K562 (cell line): ENCODE results near the gene FBXO10. TPM values are rescaled to one million over a fixed set of nuclear protein-coding genes. Genes with fewer than 3 reads are reported as not detected.
A peak's percentile ranks its signal among the peaks of the same experiment; 100 is the strongest.

Experiments
- FOXK2 ChIP-seq, 2 experiments: fragments of 450-650 bp; IDR thresholded peaks in 1 of 2; conservative IDR thresholded peaks in 1 of 2; 2 replicates each; pipeline ENCODE4 v1.6.1; 2016; ENCODE audit warnings: low read depth in 2 of 2, mild to moderate bottlenecking in 1 of 2
- GTF2E2 ChIP-seq: fragments of 200-800 bp; sonication (Bioruptor generic); IDR thresholded peaks from 2 replicates; pipeline ENCODE4 v1.6.1; 2016; ENCODE audit warnings: missing genetic modification characterization, missing compliant biosample characterization
- HDAC6 ChIP-seq: IDR thresholded peaks from 2 replicates; pipeline ENCODE4 v1.6.1; 2012; ENCODE audit warnings: low read depth, mild to moderate bottlenecking, control low read depth, inconsistent platforms, low read length, moderate library complexity
- KHSRP ChIP-seq: fragments of 450-650 bp; IDR thresholded peaks from 2 replicates; pipeline ENCODE4 v1.6.1; 2017
- NUFIP1 ChIP-seq: fragments of 450-650 bp; IDR thresholded peaks from 2 replicates; pipeline ENCODE4 v1.6.1; 2018; ENCODE audit not compliant: partially characterized antibody
- TOE1 ChIP-seq, 2 experiments: fragments of 450-650 bp in 1 of 2; sonication (generic) in 1 of 2; formaldehyde crosslinking in 1 of 2; IDR thresholded peaks; 2 replicates each; pipeline versions ENCODE4 v1.7.1 to v1.8.0; 2016 to 2022; ENCODE audit warnings: borderline replicate concordance in 2 of 2, mild to moderate bottlenecking in 2 of 2, antibody characterized with exemption in 1 of 2, inconsistent platforms in 1 of 2, low read depth in 1 of 2, missing genetic modification reagents in 1 of 2, moderate library complexity in 1 of 2
- ZBTB7A ChIP-seq: IDR thresholded peaks from 2 replicates; pipeline ENCODE4 v1.6.1; 2011; ENCODE audit warnings: low read depth, mild to moderate bottlenecking, low read length, moderate library complexity, borderline replicate concordance; ENCODE audit not compliant: control insufficient read depth
- ZNF589 ChIP-seq: fragments of 200-800 bp; sonication (Bioruptor generic); IDR thresholded peaks from 2 replicates; pipeline ENCODE4 v1.6.1; 2016; ENCODE audit warnings: low read depth, missing genetic modification characterization, missing compliant biosample characterization
- polyA plus RNA-seq, 8 experiments: library from polyadenylated mRNA; depleted of rRNA in 4 of 8; stranded (reverse) in 5 of 8; unstranded in 3 of 8; fragments of >200 nt; fragmentation: Nextera tagmentation in 2 of 8; fragmentation: Illumina TruSeq in 1 of 8; extraction: Ambion mirVana in 2 of 8; extraction: Trizol in 1 of 8; gene quantifications; 2 replicates each; pipeline versions ENCODE4 v1.2.1 to v1.2.3, GENCODE V29; 2011 to 2014; ENCODE audit warnings: inconsistent platforms in 1 of 8, missing spikeins in 1 of 8
- total RNA-seq, 7 experiments: library from RNA; depleted of rRNA in 6 of 7; stranded (reverse); fragments of >200 nt in 6 of 7; fragmentation: Illumina TruSeq in 2 of 7; extraction: Trizol in 2 of 7; gene quantifications; 2 replicates each; pipeline versions ENCODE4 v1.2.1 to v1.2.3, GENCODE V29; 2011 to 2021; ENCODE audit warnings: low replicate concordance in 1 of 7
- TF ChIP-seq, protein P1 (sequence below), 2 experiments: fragments of 450-650 bp; formaldehyde crosslinking in 1 of 2; IDR thresholded peaks; 2 replicates each; pipeline versions ENCODE4 v1.4.0 to v1.6.1; 2014 to 2020; ENCODE audit warnings: mild to moderate bottlenecking in 2 of 2, borderline replicate concordance in 1 of 2, low read depth in 1 of 2
- TF ChIP-seq, protein P2 (sequence below): sonication (generic); formaldehyde crosslinking; IDR thresholded peaks from 2 replicates; pipeline ENCODE4 v1.4.0; 2020; ENCODE audit warnings: mild to moderate bottlenecking, missing genetic modification reagents
- TF ChIP-seq, protein P3 (sequence below): fragments of 450-650 bp; IDR thresholded peaks from 2 replicates; pipeline ENCODE4 v1.6.1; 2017; ENCODE audit warnings: antibody characterized with exemption, mild to moderate bottlenecking

Gene FBXO10
- total and polyA plus RNA-seq, 9 of the 15 experiments (the other 6 are each of a cell fraction or from before 2014, with no cell fraction given) = 0.84 to 9.9 (median 6.0) TPM

DNA sequence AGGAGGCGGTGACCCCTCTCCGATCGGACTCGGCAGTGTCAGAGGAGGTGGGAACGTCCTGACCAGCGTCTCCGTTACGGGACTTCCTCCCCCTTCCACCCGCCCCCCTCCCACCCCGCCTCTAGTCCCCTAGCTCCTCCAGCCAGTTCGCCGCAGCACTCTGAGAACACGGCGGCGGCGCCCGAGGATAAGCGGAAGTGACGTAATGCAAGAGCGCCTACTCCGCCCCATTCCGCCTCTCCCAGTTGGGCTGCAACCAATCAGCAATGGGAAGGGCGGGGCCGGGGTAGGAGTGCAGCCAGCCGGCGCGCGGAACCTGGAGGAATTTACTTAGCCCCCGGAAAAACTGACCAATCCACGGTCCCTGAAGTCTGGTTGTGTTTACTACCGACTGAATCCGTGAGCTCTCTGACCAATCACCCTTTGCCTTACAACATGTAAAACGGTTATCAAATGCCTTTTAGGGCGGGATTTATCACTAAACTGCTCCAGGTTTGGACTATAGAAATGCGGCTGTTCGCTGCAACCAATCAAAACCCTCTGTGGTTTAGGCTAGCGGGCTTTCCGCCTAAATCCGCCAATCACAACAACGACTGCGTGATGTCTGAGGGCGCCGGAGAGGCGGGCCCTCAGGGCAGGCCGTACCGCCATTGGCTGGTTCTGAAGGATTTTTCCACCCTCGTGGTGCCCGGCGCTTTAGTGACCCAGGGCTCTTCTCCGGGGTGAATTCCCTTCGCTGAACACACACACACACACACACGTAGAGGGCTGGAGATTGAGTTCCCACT, 110.7 kb downstream of the FBXO10 start, which contains the start of gene ZBTB5 (continued):
- TF ChIP-seq, protein P1, sequence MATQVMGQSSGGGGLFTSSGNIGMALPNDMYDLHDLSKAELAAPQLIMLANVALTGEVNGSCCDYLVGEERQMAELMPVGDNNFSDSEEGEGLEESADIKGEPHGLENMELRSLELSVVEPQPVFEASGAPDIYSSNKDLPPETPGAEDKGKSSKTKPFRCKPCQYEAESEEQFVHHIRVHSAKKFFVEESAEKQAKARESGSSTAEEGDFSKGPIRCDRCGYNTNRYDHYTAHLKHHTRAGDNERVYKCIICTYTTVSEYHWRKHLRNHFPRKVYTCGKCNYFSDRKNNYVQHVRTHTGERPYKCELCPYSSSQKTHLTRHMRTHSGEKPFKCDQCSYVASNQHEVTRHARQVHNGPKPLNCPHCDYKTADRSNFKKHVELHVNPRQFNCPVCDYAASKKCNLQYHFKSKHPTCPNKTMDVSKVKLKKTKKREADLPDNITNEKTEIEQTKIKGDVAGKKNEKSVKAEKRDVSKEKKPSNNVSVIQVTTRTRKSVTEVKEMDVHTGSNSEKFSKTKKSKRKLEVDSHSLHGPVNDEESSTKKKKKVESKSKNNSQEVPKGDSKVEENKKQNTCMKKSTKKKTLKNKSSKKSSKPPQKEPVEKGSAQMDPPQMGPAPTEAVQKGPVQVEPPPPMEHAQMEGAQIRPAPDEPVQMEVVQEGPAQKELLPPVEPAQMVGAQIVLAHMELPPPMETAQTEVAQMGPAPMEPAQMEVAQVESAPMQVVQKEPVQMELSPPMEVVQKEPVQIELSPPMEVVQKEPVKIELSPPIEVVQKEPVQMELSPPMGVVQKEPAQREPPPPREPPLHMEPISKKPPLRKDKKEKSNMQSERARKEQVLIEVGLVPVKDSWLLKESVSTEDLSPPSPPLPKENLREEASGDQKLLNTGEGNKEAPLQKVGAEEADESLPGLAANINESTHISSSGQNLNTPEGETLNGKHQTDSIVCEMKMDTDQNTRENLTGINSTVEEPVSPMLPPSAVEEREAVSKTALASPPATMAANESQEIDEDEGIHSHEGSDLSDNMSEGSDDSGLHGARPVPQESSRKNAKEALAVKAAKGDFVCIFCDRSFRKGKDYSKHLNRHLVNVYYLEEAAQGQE (IDR thresholded peaks at IDR 0.05; ENCODE audit: borderline replicate concordance) = peak; percentile 57; the same call in 1 of the 2 replicates
- TF ChIP-seq, protein P1 (CRISPR knock-in tag; IDR thresholded peaks at IDR 0.05; ENCODE audit: low read depth) = no peak
- TF ChIP-seq, protein P2, sequence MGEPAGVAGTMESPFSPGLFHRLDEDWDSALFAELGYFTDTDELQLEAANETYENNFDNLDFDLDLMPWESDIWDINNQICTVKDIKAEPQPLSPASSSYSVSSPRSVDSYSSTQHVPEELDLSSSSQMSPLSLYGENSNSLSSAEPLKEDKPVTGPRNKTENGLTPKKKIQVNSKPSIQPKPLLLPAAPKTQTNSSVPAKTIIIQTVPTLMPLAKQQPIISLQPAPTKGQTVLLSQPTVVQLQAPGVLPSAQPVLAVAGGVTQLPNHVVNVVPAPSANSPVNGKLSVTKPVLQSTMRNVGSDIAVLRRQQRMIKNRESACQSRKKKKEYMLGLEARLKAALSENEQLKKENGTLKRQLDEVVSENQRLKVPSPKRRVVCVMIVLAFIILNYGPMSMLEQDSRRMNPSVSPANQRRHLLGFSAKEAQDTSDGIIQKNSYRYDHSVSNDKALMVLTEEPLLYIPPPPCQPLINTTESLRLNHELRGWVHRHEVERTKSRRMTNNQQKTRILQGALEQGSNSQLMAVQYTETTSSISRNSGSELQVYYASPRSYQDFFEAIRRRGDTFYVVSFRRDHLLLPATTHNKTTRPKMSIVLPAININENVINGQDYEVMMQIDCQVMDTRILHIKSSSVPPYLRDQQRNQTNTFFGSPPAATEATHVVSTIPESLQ (CRISPR knock-in tag) = no peak
- TF ChIP-seq, protein P3, sequence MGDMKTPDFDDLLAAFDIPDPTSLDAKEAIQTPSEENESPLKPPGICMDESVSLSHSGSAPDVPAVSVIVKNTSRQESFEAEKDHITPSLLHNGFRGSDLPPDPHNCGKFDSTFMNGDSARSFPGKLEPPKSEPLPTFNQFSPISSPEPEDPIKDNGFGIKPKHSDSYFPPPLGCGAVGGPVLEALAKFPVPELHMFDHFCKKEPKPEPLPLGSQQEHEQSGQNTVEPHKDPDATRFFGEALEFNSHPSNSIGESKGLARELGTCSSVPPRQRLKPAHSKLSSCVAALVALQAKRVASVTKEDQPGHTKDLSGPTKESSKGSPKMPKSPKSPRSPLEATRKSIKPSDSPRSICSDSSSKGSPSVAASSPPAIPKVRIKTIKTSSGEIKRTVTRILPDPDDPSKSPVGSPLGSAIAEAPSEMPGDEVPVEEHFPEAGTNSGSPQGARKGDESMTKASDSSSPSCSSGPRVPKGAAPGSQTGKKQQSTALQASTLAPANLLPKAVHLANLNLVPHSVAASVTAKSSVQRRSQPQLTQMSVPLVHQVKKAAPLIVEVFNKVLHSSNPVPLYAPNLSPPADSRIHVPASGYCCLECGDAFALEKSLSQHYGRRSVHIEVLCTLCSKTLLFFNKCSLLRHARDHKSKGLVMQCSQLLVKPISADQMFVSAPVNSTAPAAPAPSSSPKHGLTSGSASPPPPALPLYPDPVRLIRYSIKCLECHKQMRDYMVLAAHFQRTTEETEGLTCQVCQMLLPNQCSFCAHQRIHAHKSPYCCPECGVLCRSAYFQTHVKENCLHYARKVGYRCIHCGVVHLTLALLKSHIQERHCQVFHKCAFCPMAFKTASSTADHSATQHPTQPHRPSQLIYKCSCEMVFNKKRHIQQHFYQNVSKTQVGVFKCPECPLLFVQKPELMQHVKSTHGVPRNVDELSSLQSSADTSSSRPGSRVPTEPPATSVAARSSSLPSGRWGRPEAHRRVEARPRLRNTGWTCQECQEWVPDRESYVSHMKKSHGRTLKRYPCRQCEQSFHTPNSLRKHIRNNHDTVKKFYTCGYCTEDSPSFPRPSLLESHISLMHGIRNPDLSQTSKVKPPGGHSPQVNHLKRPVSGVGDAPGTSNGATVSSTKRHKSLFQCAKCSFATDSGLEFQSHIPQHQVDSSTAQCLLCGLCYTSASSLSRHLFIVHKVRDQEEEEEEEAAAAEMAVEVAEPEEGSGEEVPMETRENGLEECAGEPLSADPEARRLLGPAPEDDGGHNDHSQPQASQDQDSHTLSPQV = no peak
- TF ChIP-seq ZBTB7A = no peak; the same call in 1 of the 2 replicates
- no peak for TF ChIP-seq NUFIP1
- peak; percentile 75; the same call in 1 of the 2 replicates for TF ChIP-seq GTF2E2 (tag)
- peak; percentile 90 to 91 for TF ChIP-seq FOXK2 (conservative IDR thresholded peaks at IDR 0.05 in 1 of 2, IDR thresholded peaks at IDR 0.05 in 1 of 2; ENCODE audit: low read depth in 2 of 2)
- peak; percentile 61; the same call in 1 of the 2 replicates for TF ChIP-seq ZNF589 (CRISPR knock-in tag)
- TF ChIP-seq KHSRP = no peak
- no peak for TF ChIP-seq TOE1 (IDR thresholded peaks at IDR 0.05; ENCODE audit: borderline replicate concordance)
- TF ChIP-seq TOE1 (CRISPR knock-in tag; IDR thresholded peaks at IDR 0.05; ENCODE audit: borderline replicate concordance, low read depth) = no peak
- TF ChIP-seq HDAC6 = no peak
